Muscle of back (tissue), 13 donors: Measurements from ENCODE around the gene THAP9. TPM values are rescaled to one million over a fixed set of nuclear protein-coding genes. Genes with fewer than 3 reads are reported as not detected.
"Not testable (repeated sequence)": the region's sequence is repeated elsewhere in the genome, so short reads cannot be mapped to it uniquely, and the experiment has no call there.

Source experiments
- DNase-seq, 3 donors: peaks; one replicate each; pipeline versions ENCODE4 v3.0.0 to v3.0.0-alpha.2; 2013
- long read RNA-seq, 9 donors: transcript quantifications; one replicate each; lab custom pipeline, GENCODE V29; 2026
- polyA plus RNA-seq, 10 donors: library from polyadenylated mRNA; unstranded; fragments of 120-200 nt; gene quantifications; one replicate each; pipeline ENCODE4 v1.2.1, GENCODE V29; 2013; ENCODE audit not compliant: insufficient read length in 10 of 10

The THAP9 gene
- 10 to 100 TPM in 1 of 10 donors, 1 to 10 TPM in 9; 6.1 to 10.0 (median 7.4) TPM for polyA plus RNA-seq
- long read RNA-seq, donor 1: 0 reads
- long read RNA-seq, donor 2, partial matches to known transcripts: 0 of 2 reads
- long read RNA-seq, donor 2, other reads (novel, unspliced or antisense): 0 of 2 reads
- long read RNA-seq, donor 3: 0 reads
- long read RNA-seq, donor 4: 0 reads
- long read RNA-seq, donor 5: 0 reads
- long read RNA-seq, donor 6: 0 reads
- long read RNA-seq, donor 7, partial matches to known transcripts: 0 of 1 reads
- long read RNA-seq, donor 7, other reads (novel, unspliced or antisense): 0 of 1 reads
- long read RNA-seq, donor 8, partial matches to known transcripts: 0 of 1 reads
- long read RNA-seq, donor 8, other reads (novel, unspliced or antisense): 0 of 1 reads
- long read RNA-seq, donor 9, partial matches to known transcripts: 0 of 1 reads
- long read RNA-seq, donor 9, other reads (novel, unspliced or antisense): 0 of 1 reads

DNA sequence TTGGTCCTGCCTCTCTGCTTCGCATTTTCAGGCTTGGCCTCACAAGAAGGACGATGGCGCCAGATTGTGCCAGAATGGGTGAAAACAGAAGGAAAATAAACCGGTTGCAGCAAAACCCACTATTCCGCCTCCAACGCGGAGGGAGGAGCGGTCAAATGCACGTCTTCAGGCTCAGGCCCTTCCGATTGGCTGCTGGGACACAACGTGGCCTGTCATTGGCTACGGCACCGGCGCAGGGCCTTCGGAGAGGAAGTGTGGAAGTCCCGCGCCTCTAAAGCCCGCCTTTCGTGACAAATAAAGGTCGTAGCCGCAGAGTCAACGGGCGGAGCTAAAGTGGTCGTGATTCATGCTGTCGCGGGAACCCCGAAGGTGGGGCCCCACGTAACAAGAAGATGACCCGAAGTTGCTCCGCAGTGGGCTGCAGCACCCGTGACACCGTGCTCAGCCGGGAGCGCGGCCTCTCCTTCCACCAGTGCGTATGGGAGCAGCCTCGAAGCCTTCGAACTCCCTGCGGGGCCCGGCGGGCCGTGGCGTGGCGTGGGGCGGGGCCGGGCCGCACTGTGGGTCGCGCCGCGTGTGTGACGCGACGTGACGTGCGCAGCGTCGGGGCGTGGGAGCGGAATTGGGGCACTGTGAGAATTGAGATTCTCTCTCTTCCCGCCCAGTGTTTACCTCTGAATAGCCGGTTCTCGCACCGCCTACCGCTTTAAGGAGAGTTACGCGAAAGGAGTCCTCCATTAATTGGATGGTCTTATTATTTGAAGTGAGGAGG, at the start of gene THAP9:
Gene THAP9, plus strand, starts transcription at position 325 of the 772 bp plus-strand sequence. Its CDS starts 68 bp downstream, at position 393.
- peak; percentile 98 to 100 (median 100) for DNase-seq

- no peak for DNase-seq
Observed at GRCh38 chr4:82851318-82851717, 49.2 kb upstream of the THAP9 start.

GRCh38 chr4:82851885-82852750, 48.4 kb upstream of the THAP9 start:
- DNase-seq: no peak

GRCh38 chr4:82852751-82853285, 47.7 kb upstream of the THAP9 start:
- DNase-seq: no peak

- not testable (repeated sequence) for DNase-seq
Observed at GRCh38 chr4:82860487-82860886, 40.0 kb upstream of the THAP9 start.

DNA sequence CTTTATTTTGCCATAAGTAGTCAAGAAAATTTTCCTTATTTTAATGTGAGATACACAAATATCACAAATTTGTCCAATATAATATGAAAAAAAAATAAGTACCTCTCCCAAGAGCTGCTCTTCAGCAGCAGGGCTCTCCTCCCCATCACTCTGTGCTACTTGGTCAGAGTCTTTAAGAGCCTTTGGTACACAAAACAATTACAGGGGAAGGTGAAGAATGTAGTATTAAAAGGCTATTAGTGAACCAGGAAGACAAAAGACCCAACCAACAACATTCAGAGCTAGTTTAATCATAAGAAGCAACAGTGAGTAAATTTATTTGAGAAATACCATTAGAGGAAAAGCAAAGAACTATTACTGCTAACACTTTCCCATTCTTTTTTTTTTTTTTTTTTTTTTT, 39.0 kb upstream of the THAP9 start:
- DNase-seq: no peak

DNA sequence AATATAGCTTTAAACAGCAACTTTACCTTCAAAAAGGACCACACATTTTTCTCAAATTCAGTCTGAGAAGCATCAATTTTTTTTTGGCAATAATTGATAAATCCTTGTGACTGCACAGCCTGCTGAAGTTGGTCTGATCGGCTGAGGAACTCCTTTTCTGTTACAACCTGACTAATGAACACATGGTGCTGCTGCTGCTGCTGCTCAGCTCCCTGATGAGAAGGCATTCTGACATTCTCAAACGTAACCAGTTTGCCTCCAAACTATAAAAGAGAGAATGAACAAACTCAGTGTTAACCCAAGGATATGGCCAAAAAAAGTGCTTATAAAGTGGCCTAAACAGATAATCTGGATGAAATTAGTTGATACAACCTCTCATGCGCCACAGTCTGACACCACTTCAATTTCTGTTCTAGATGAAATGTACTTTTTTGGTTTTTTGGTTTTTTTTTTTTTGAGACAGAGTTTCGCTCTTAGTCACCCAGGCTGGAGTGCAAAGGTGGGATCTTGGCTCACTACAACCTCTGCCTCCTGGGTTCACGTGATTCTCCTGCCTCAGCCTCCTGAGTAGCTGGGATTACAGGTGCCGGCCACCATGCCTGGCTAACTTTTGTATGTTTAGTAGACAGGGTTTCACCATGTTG, 36.1 kb upstream of the THAP9 start:
- DNase-seq: no peak

GRCh38 chr4:82865592-82865991, 34.9 kb upstream of the THAP9 start:
- DNase-seq: peak in 1 of 3 donors; percentile 66

GRCh38 chr4:82866033-82866432, 34.5 kb upstream of the THAP9 start:
- DNase-seq: not testable (repeated sequence)

GRCh38 chr4:82866706-82867385, 33.7 kb upstream of the THAP9 start:
- no peak for DNase-seq

DNA sequence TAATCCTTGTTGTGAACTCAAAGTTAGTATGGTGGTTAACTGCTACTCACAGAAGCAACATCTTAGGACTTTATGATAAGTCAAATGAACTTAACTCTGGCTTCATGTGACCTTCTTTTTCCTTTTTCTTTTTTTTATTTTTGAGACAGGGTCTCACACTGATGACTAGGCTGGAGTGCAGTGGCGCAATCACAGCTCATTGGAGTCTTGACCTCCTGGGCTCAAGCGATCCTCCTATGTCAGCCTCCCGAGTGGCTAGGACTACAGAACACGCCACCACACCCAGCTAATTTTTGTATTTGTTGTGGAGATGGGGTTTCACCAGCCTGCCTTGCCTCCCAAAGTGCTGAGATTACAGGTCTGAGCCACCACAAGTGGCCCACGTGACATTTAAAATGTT, 32.0 kb upstream of the THAP9 start:
- no peak for DNase-seq

DNA sequence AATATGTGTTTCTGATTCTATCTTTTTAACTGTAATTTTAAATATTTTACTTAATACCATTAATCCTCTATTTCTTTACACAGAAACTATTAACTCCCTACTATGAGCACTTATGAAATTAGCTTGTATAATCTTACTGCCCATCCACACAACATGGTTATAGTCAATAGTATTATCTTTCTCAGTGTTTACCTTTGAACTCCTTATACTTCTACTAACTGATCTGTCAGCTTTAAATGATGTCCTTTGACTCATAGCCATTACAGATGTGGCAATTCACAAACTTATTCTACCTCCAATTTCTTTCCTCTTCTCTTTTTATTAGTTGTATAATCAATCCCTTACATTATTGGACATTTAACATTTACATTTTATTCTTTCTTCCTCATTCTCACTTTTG, 15.1 kb upstream of the THAP9 start:
- DNase-seq: no peak

DNA sequence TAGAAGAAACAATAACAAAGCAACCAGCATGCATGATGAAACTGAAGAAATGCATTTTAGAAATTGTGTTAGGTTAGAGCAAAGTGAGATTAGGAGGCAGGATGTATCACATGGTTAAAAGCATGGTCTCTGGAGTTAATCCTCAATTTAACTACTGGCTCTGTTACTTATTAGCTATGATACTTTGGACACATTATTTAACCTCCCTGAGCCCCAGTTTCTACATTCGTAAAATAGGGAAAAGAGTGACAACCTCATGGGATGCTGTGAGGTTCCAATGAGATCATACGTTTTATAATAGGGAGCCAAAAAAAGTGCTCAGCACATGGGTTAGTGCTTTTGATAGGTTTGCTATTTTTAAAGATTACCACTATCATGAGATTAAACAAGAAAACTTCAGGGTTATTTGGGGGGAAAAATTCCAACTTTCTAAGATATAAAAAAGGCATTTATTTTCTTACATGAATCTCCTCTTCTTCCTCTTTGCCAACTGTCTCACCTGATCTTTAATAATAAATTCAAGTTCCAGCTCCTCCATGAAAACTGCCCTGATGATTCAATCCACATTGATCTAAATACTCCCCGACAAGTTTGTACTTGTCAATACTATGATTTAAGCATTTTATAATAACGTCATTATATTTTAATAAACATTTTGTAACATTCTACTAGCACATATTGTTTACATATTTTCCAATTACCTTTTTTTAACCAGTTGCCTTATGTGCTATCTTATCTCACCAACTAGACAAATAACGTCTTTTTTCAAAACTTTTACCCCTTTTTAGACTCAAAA, 14.2 kb upstream of the THAP9 start:
- no peak for DNase-seq

GRCh38 chr4:82889287-82889686, 11.2 kb upstream of the THAP9 start:
- peak in 1 of 3 donors; percentile 15 for DNase-seq

- DNase-seq: peak in 1 of 3 donors; percentile 35
Observed at GRCh38 chr4:82890528-82890900, 10.0 kb upstream of the THAP9 start.

- peak; percentile 95 to 98 (median 96) for DNase-seq
Observed at GRCh38 chr4:82890901-82891706, 9.4 kb upstream of the THAP9 start, which contains the start of gene SEC31A. Gene SEC31A, minus strand, starts transcription at chr4:82891153. Its CDS starts 9,217 bp downstream, at chr4:82881936.

- DNase-seq: no peak
Observed at GRCh38 chr4:82891707-82892466, 8.6 kb upstream of the THAP9 start.

DNA sequence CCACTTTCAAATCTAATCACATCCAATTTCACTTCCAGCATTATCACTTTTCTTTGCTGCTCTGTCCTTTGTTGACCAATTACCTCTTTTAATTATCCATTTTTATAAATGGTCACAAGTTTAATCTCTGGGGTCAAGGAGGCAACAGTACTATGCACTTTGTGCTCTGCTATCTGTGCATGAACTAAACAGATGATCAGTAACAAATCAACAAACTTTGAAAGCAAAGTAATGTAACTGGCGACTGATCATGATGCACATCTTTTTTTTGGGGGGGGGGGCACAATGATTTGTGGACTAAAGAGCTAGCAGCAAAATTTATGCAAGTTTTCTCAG, 8.1 kb upstream of the THAP9 start:
- no peak for DNase-seq
